K562 (cell line): Measurements from ENCODE around the gene WAS. TPM values are rescaled to one million over a fixed set of nuclear protein-coding genes. Genes with fewer than 3 reads are reported as not detected.
A peak's percentile ranks its signal among the peaks of the same experiment; 100 is the strongest.

Experiments
- AFF1 ChIP-seq, 2 experiments: fragments of 450-650 bp; IDR thresholded peaks; 2 replicates each; pipeline ENCODE4 v1.6.1; 2018; ENCODE audit warnings: mild to moderate bottlenecking in 2 of 2, low read depth in 1 of 2; ENCODE audit not compliant: partially characterized antibody in 2 of 2
- MYNN ChIP-seq, 2 experiments: sonication (generic); formaldehyde crosslinking in 1 of 2; IDR thresholded peaks; 2 replicates each; pipeline versions ENCODE4 v1.5.0 to v1.6.1; 2016 to 2020; ENCODE audit warnings: antibody characterized with exemption in 1 of 2, missing genetic modification reagents in 1 of 2
- POLR2AphosphoS5 ChIP-seq: IDR thresholded peaks from 2 replicates; pipeline ENCODE4 v1.6.1; 2011; ENCODE audit warnings: mild to moderate bottlenecking, low read depth, low read length, moderate library complexity; ENCODE audit not compliant: control insufficient read depth, insufficient read depth
- PRDM10 ChIP-seq: fragments of 450-650 bp; IDR thresholded peaks from 2 replicates; pipeline ENCODE4 v1.6.1; 2018; ENCODE audit not compliant: partially characterized antibody
- ZNF696 ChIP-seq: fragments of 250-450 bp; sonication (Bioruptor Pico); conservative IDR thresholded peaks from 2 replicates; pipeline ENCODE4 v1.4.0; 2020; ENCODE audit warnings: mild to moderate bottlenecking, moderate library complexity
- polyA plus RNA-seq, 8 experiments: library from polyadenylated mRNA; depleted of rRNA in 4 of 8; stranded (reverse) in 5 of 8; unstranded in 3 of 8; fragments of >200 nt; fragmentation: Nextera tagmentation in 2 of 8; fragmentation: Illumina TruSeq in 1 of 8; extraction: Ambion mirVana in 2 of 8; extraction: Trizol in 1 of 8; gene quantifications; 2 replicates each; pipeline versions ENCODE4 v1.2.1 to v1.2.3, GENCODE V29; 2011 to 2014; ENCODE audit warnings: inconsistent platforms in 1 of 8, missing spikeins in 1 of 8
- total RNA-seq, 7 experiments: library from RNA; depleted of rRNA in 6 of 7; stranded (reverse); fragments of >200 nt in 6 of 7; fragmentation: Illumina TruSeq in 2 of 7; extraction: Trizol in 2 of 7; gene quantifications; 2 replicates each; pipeline versions ENCODE4 v1.2.1 to v1.2.3, GENCODE V29; 2011 to 2021; ENCODE audit warnings: low replicate concordance in 1 of 7
- TF ChIP-seq, protein P1 (sequence below): fragments of 250-450 bp; sonication (Bioruptor Pico); IDR thresholded peaks from 2 replicates; pipeline ENCODE4 v1.4.0; 2020; ENCODE audit warnings: mild to moderate bottlenecking, moderate library complexity
- TF ChIP-seq, protein P2 (sequence below): conservative IDR thresholded peaks from 2 replicates; pipeline ENCODE4 v1.6.1; 2011; ENCODE audit warnings: low read depth, mild to moderate bottlenecking, low read length; ENCODE audit not compliant: control insufficient read depth

WAS gene
- total and polyA plus RNA-seq, 9 of the 15 experiments (the other 6 are each of a cell fraction or from before 2014, with no cell fraction given): 0.11 to 16.1 (median 3.8) TPM

- TF ChIP-seq AFF1 (IDR thresholded peaks at IDR 0.05; ENCODE audit: low read depth in 1 of 2, partially characterized antibody in 2 of 2): peak in 1 of 2 experiments; percentile 22
- TF ChIP-seq ZNF696: no peak
- TF ChIP-seq PRDM10: peak; percentile 99
- TF ChIP-seq POLR2AphosphoS5: peak; percentile 74
- TF ChIP-seq MYNN (IDR thresholded peaks at IDR 0.05): no peak
- TF ChIP-seq MYNN (CRISPR knock-in tag; IDR thresholded peaks at IDR 0.05): no peak
- TF ChIP-seq, protein P1, sequence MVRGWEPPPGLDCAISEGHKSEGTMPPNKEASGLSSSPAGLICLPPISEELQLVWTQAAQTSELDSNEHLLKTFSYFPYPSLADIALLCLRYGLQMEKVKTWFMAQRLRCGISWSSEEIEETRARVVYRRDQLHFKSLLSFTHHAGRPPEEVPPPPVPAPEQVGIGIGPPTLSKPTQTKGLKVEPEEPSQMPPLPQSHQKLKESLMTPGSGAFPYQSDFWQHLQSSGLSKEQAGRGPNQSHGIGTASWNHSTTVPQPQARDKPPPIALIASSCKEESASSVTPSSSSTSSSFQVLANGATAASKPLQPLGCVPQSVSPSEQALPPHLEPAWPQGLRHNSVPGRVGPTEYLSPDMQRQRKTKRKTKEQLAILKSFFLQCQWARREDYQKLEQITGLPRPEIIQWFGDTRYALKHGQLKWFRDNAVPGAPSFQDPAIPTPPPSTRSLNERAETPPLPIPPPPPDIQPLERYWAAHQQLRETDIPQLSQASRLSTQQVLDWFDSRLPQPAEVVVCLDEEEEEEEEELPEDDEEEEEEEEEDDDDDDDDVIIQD (CRISPR knock-in tag): no peak
- TF ChIP-seq, protein P2, sequence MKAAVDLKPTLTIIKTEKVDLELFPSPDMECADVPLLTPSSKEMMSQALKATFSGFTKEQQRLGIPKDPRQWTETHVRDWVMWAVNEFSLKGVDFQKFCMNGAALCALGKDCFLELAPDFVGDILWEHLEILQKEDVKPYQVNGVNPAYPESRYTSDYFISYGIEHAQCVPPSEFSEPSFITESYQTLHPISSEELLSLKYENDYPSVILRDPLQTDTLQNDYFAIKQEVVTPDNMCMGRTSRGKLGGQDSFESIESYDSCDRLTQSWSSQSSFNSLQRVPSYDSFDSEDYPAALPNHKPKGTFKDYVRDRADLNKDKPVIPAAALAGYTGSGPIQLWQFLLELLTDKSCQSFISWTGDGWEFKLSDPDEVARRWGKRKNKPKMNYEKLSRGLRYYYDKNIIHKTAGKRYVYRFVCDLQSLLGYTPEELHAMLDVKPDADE: no peak
Observed at GRCh38 chrX:48737213-48737938, 53.8 kb downstream of the WAS start (continued).
